Panc1 (cell line): ENCODE results near the gene SIK3.

Experiments
- CTCF ChIP-seq: fragments of 450-650 bp; IDR thresholded peaks from 2 replicates; pipeline ENCODE4 v1.5.1; 2017; ENCODE audit warnings: mild to moderate bottlenecking
- POLR2AphosphoS5 ChIP-seq: IDR thresholded peaks from 2 replicates; pipeline ENCODE4 v1.6.1; 2012; ENCODE audit warnings: mild to moderate bottlenecking, low read depth, low read length, moderate library complexity

GRCh38 chr11:116814502-116814901, 283.7 kb downstream of the SIK3 start:
- no peak for TF ChIP-seq CTCF
- TF ChIP-seq POLR2AphosphoS5 = no peak
